H1 (cell line): ENCODE data around the gene ZC3H18. TPM values are rescaled to one million over a fixed set of nuclear protein-coding genes. Genes with fewer than 3 reads are reported as not detected.

ENCODE experiments used
- CTCF ChIA-PET: fragments of 300-600 bp; sonication (Branson Sonifier 250); formaldehyde crosslinking; loops from one replicate; lab custom pipeline; 2021; ENCODE audit not compliant: partially characterized antibody; lab: Charles Lee
- POLR2A ChIA-PET: fragments of 300-600 bp; sonication (Branson Sonifier 250); formaldehyde crosslinking; loops from one replicate; lab custom pipeline; 2021; ENCODE audit warnings: inconsistent platforms; ENCODE audit not compliant: partially characterized antibody; lab: Charles Lee
- DNase-seq, 2 experiments: peaks; one replicate each; pipeline versions ENCODE4 v3.0.0 to v3.0.0-alpha.2; 2010 to 2022; ENCODE audit warnings: low spot score in 2 of 2, low read depth in 1 of 2, mixed read lengths in 1 of 2
- FAIRE-seq: peaks from 2 replicates; lab custom pipeline; 2011; peaks lifted over from hg19 to GRCh38; lab: Jason Lieb, UNC
- H2AFZ ChIP-seq: 2 replicates; pipeline ENCODE4 v1.8.1; 2012; ENCODE audit warnings: low read length, inconsistent platforms
- H2AK5ac ChIP-seq: 2 replicates; pipeline ENCODE4 v1.6.1; 2013; ENCODE audit warnings: low read depth, low read length
- H2BK120ac ChIP-seq: replicated peaks from 2 replicates; pipeline ENCODE3; 2013; ENCODE audit warnings: low read depth, low read length, inconsistent platforms
- H2BK12ac ChIP-seq: 2 replicates; pipeline ENCODE4 v1.6.1; 2013; ENCODE audit warnings: low read depth, low read length
- H2BK15ac ChIP-seq: 2 replicates; pipeline ENCODE4 v1.6.1; 2013; ENCODE audit warnings: low read length
- H2BK20ac ChIP-seq: 2 replicates; pipeline ENCODE4 v1.6.1; 2013; ENCODE audit warnings: low read length
- H2BK5ac ChIP-seq: 2 replicates; pipeline ENCODE4 v1.6.1; 2013; ENCODE audit warnings: low read depth, low read length
- H3K14ac ChIP-seq: 2 replicates; pipeline ENCODE4 v1.6.1; 2013; ENCODE audit warnings: inconsistent platforms; ENCODE audit not compliant: insufficient read length
- H3K18ac ChIP-seq: 2 replicates; pipeline ENCODE4 v1.6.1; 2013; ENCODE audit warnings: low read length; ENCODE audit errors: extremely low read depth
- H3K23ac ChIP-seq: 2 replicates; pipeline ENCODE4 v1.6.1; 2013; ENCODE audit warnings: inconsistent platforms; ENCODE audit not compliant: insufficient read length
- H3K23me2 ChIP-seq: 2 replicates; pipeline ENCODE4 v1.6.1; 2013; ENCODE audit warnings: low read depth, low read length
- H3K27ac ChIP-seq: 2 replicates; pipeline ENCODE4 v1.6.1; 2011; ENCODE audit warnings: low read depth, low read length, inconsistent platforms
- H3K27me3 ChIP-seq, 4 experiments: replicated peaks in 1 of 4; 1 replicate in 1 of 4; 2 replicates in 3 of 4; pipeline versions ENCODE4 v1.6.1 to v1.8.1; 2011 to 2013; ENCODE audit warnings: low read length in 3 of 4, mild to moderate bottlenecking in 3 of 4, inconsistent platforms in 2 of 4, mixed read lengths in 2 of 4, moderate library complexity in 1 of 4; ENCODE audit not compliant: control insufficient read depth in 3 of 4, insufficient read depth in 3 of 4; ENCODE audit errors: extremely low read depth in 1 of 4
- H3K36me3 ChIP-seq, 4 experiments: 2 replicates each; pipeline versions ENCODE4 v1.6.1 to v1.8.1; 2011 to 2013; ENCODE audit warnings: mild to moderate bottlenecking in 4 of 4, low read length in 3 of 4, moderate library complexity in 2 of 4, control low read depth in 1 of 4, inconsistent platforms in 1 of 4; ENCODE audit not compliant: insufficient read depth in 4 of 4, control insufficient read depth in 2 of 4
- H3K4ac ChIP-seq: replicated peaks from 2 replicates; pipeline ENCODE3; 2013; ENCODE audit warnings: low read length, low read depth, mixed read lengths, inconsistent platforms; ENCODE audit not compliant: insufficient read length
- H3K4me1 ChIP-seq, 4 experiments: replicated peaks in 1 of 4; 1 replicate in 1 of 4; 2 replicates in 3 of 4; pipeline versions ENCODE4 v1.6.1 to v1.8.1; 2011 to 2013; ENCODE audit warnings: low read length in 3 of 4, inconsistent platforms in 2 of 4, mixed read lengths in 1 of 4; ENCODE audit not compliant: insufficient read depth in 4 of 4, control insufficient read depth in 3 of 4
- H3K4me2 ChIP-seq, 2 experiments: 2 replicates each; pipeline versions ENCODE4 v1.6.1 to v1.8.1; 2011 to 2013; ENCODE audit warnings: low read depth in 2 of 2, low read length in 2 of 2, control low read depth in 1 of 2, inconsistent platforms in 1 of 2, mild to moderate bottlenecking in 1 of 2; ENCODE audit not compliant: insufficient read depth in 1 of 2
- H3K4me3 ChIP-seq, 4 experiments: fragments of 200-600, 300-600 bp in 1 of 4; sonication (generic), shearing (Covaris generic), sonication (Bioruptor Twin) in 1 of 4; 2 replicates each; pipeline versions ENCODE4 v1.5.1 to v1.8.1; 2011 to 2016; ENCODE audit warnings: low read length in 4 of 4, low read depth in 3 of 4, control low read depth in 2 of 4, inconsistent platforms in 2 of 4, mild to moderate bottlenecking in 2 of 4, mixed read lengths in 1 of 4, moderate library complexity in 1 of 4; ENCODE audit not compliant: insufficient read depth in 2 of 4; ENCODE audit errors: extremely low read depth in 1 of 4
- H3K56ac ChIP-seq: replicated peaks from 2 replicates; pipeline ENCODE3; 2013; ENCODE audit warnings: low read depth, mild to moderate bottlenecking, mixed read lengths, low read length, inconsistent platforms; ENCODE audit not compliant: insufficient read length
- H3K79me1 ChIP-seq: 2 replicates; pipeline ENCODE4 v1.6.1; 2013; ENCODE audit warnings: low read depth, low read length, control low read depth
- H3K79me2 ChIP-seq, 2 experiments: 2 replicates each; pipeline versions ENCODE4 v1.6.1 to v1.8.1; 2012 to 2013; ENCODE audit warnings: low read length in 2 of 2, mild to moderate bottlenecking in 2 of 2, inconsistent platforms in 1 of 2; ENCODE audit not compliant: insufficient read depth in 2 of 2, control insufficient read depth in 1 of 2
- H3K9ac ChIP-seq, 4 experiments: replicated peaks in 1 of 4; 1 replicate in 1 of 4; 2 replicates in 3 of 4; pipeline versions ENCODE4 v1.6.1 to v1.8.1; 2011 to 2013; ENCODE audit warnings: low read depth in 3 of 4, low read length in 3 of 4, control low read depth in 2 of 4, mild to moderate bottlenecking in 2 of 4, moderate library complexity in 2 of 4, inconsistent platforms in 1 of 4; ENCODE audit errors: extremely low read depth in 1 of 4
- H3K9me3 ChIP-seq, 2 experiments: 2 replicates each; pipeline versions ENCODE4 v1.6.1 to v1.8.1; 2012 to 2013; ENCODE audit warnings: mild to moderate bottlenecking in 2 of 2, moderate library complexity in 2 of 2, control low read depth in 1 of 2, inconsistent platforms in 1 of 2, low read depth in 1 of 2, low read length in 1 of 2, mixed read lengths in 1 of 2; ENCODE audit not compliant: insufficient read depth in 2 of 2
- H4K20me1 ChIP-seq, 2 experiments: replicated peaks in 1 of 2; 2 replicates each; pipeline versions ENCODE3 to v1.8.1; 2011 to 2013; ENCODE audit warnings: inconsistent platforms in 2 of 2, low read length in 2 of 2, mild to moderate bottlenecking in 1 of 2; ENCODE audit not compliant: insufficient read depth in 2 of 2, control insufficient read depth in 1 of 2
- H4K5ac ChIP-seq: 2 replicates; pipeline ENCODE4 v1.6.1; 2013; ENCODE audit warnings: low read length, low read depth, mixed read lengths, inconsistent platforms; ENCODE audit not compliant: insufficient read length
- H4K8ac ChIP-seq: 2 replicates; pipeline ENCODE4 v1.8.0; 2013; ENCODE audit warnings: mild to moderate bottlenecking, moderate library complexity, low read length, inconsistent platforms; ENCODE audit not compliant: insufficient read depth; ENCODE audit errors: extremely low read depth
- H4K91ac ChIP-seq: replicated peaks from 2 replicates; pipeline ENCODE3; 2013; ENCODE audit warnings: low read length, mixed read lengths, inconsistent platforms; ENCODE audit not compliant: insufficient read length
- BCL11A ChIP-seq, 2 experiments: IDR thresholded peaks; one replicate each; pipeline ENCODE4 v1.6.1; 2011; ENCODE audit warnings: low read depth in 2 of 2, low read length in 2 of 2, mild to moderate bottlenecking in 2 of 2
- CHD1 ChIP-seq: IDR thresholded peaks from 2 replicates; pipeline ENCODE4 v1.6.1; 2012; ENCODE audit warnings: low read depth, low read length, improper control_type of control experiment
- EZH2 ChIP-seq: fragments of 200-600 bp; sonication (generic); IDR thresholded peaks from 2 replicates; pipeline ENCODE4 v1.7.1; 2012; ENCODE audit warnings: low read depth, mild to moderate bottlenecking, moderate library complexity, low read length, inconsistent platforms; ENCODE audit not compliant: severe bottlenecking
- HDAC6 ChIP-seq: IDR thresholded peaks from one replicate; pipeline ENCODE4 v1.7.1; 2012; ENCODE audit warnings: low read depth, mild to moderate bottlenecking, inconsistent platforms, low read length, moderate library complexity
- MAX ChIP-seq: IDR thresholded peaks from 2 replicates; pipeline ENCODE4 v1.6.1; 2012; ENCODE audit warnings: inconsistent platforms
- NRF1 ChIP-seq: IDR thresholded peaks from 2 replicates; pipeline ENCODE4 v1.6.1; 2011; ENCODE audit warnings: mild to moderate bottlenecking, low read depth, low read length, improper control_type of control experiment
- POU5F1 ChIP-seq: IDR thresholded peaks from 2 replicates; pipeline ENCODE4 v1.6.1; 2011; ENCODE audit warnings: low read depth, mild to moderate bottlenecking, low read length, moderate library complexity
- RFX5 ChIP-seq: IDR thresholded peaks from 2 replicates; pipeline ENCODE4 v1.6.1; 2011; ENCODE audit warnings: low read depth, low read length, improper control_type of control experiment, borderline replicate concordance
- RXRA ChIP-seq: IDR thresholded peaks from 2 replicates; pipeline ENCODE4 v1.6.1; 2011; ENCODE audit warnings: low read depth, mild to moderate bottlenecking, low read length, moderate library complexity; ENCODE audit not compliant: insufficient read depth
- SIN3A ChIP-seq, 2 experiments: IDR thresholded peaks in 1 of 2; conservative IDR thresholded peaks in 1 of 2; 2 replicates each; pipeline ENCODE4 v1.6.1; 2011 to 2012; ENCODE audit warnings: low read length in 2 of 2, improper control_type of control experiment in 1 of 2, low read depth in 1 of 2, mild to moderate bottlenecking in 1 of 2
- SP1 ChIP-seq: IDR thresholded peaks from 2 replicates; pipeline ENCODE4 v1.6.1; 2011; ENCODE audit warnings: low read depth, low read length
- TCF12 ChIP-seq: IDR thresholded peaks from 2 replicates; pipeline ENCODE4 v1.6.1; 2011; ENCODE audit warnings: low read depth, mild to moderate bottlenecking, low read length
- WGBS, 2 experiments: shearing (Covaris generic) in 1 of 2; methylation state at CpG; one replicate each; pipeline versions ENCODE4 v1.1.6 to v1.1.7; 2013 to 2015; ENCODE audit warnings: low lambda C conversion rate in 2 of 2, mixed read lengths in 2 of 2, inconsistent platforms in 1 of 2, low coverage in 1 of 2, missing lambda C conversion rate in 1 of 2; ENCODE audit not compliant: insufficient replicate concordance in 2 of 2, insufficient coverage in 1 of 2, insufficient read length in 1 of 2; ENCODE audit errors: extremely low coverage in 1 of 2, missing lambda C conversion rate in 1 of 2; 5-methylcytosine and 5-hydroxymethylcytosine counted together
- polyA plus RNA-seq, 7 experiments: library from polyadenylated mRNA; depleted of rRNA in 3 of 7; stranded (reverse) in 5 of 7; unstranded in 2 of 7; fragments of >200 nt in 5 of 7; fragments of 200-250 nt in 2 of 7; gene quantifications; 1 replicate in 5 of 7; 2 replicates in 1 of 7; 4 replicates in 1 of 7; pipeline versions ENCODE4 v1.2.1 to v1.2.3, GENCODE V29; 2011 to 2013; ENCODE audit warnings: missing spikeins in 2 of 7, mixed read lengths in 2 of 7
- total RNA-seq: library from RNA; stranded (reverse); fragmentation: NEBNext Ultra II Directional; extraction: Animal tissue kit (Norgen Biotek cat#: 25700); gene quantifications from 2 replicates; pipeline ENCODE4 v1.2.1, GENCODE V29; 2021

ZC3H18 gene
- total and polyA plus RNA-seq, 2 of the 8 experiments (the other 6 are each of a cell fraction or from before 2014, with no cell fraction given), result 12.1 to 73.2 TPM

GRCh38 chr16:88535191-88535856 is 34.9 kb upstream of the ZC3H18 start:
- ChIA-PET CTCF (interaction anchor here (0.8 to 1.8 kb wide), 9 partner anchors 17 to 98 kb away, joined by 3 to 12 read pairs (median 4); no protein-coding TSS in a partner anchor), POLR2A (interaction anchor here (0.6 to 2.6 kb wide), 5 partner anchors 11 to 161 kb away, joined by 4 to 8 read pairs (median 5); no protein-coding TSS in a partner anchor)
- Histone ChIP-seq H2BK12ac (no peak overlapping the region), H3K4ac (no peak overlapping the region), H3K4me1 (peaks cover 0 to 21% (median 8%) of the 10 kb centered on the region in 4 experiments; a peak in 6 of 7 replicates), H3K9me3 (no peaks in the 10 kb centered on the region), H2BK120ac (no peak overlapping the region), H2BK20ac (no peak overlapping the region), H2AFZ (no peak overlapping the region), H2BK15ac (no peak overlapping the region), H3K23ac (no peak overlapping the region), H4K91ac (no peak overlapping the region), H3K14ac (no peak overlapping the region), H3K56ac (no peak overlapping the region), H3K9ac (peak overlapping the region in 1 of 4 experiments; percentile 36; a peak in 2 of 7 replicates), H3K4me3 (peak overlapping the region in 3 of 4 experiments; percentile 26 to 66 (median 34); a peak in 3 of 8 replicates), H3K18ac (no peak overlapping the region), H3K79me2 (no peaks in the 10 kb centered on the region), H3K23me2 (peaks cover 10% of the 10 kb centered on the region; the same call in 1 of the 2 replicates), H3K27me3 (no peaks in the 10 kb centered on the region; a peak in 3 of 7 replicates), H2AK5ac (no peak overlapping the region), H4K20me1 (peaks cover 0 to 13% of the 10 kb centered on the region in 2 experiments), H4K5ac (peak overlapping the region; percentile 27), H3K4me2 (peak overlapping the region; percentile 30 to 80), H3K36me3 (no peaks in the 10 kb centered on the region; a peak in 1 of 8 replicates), H3K79me1 (0 out of 2 replicates have a peak, but pooled peaks cover 4% of the 10 kb centered on the region), H2BK5ac (no peak overlapping the region), H4K8ac (peak overlapping the region; percentile 21; the same call in 1 of the 2 replicates), H3K27ac (no peak overlapping the region)
- no peak for DNase-seq
- FAIRE-seq, result no peak
- WGBS, 2 experiments, result 81% methylated on average over 17 of the region's 22 CpGs; no CpG with 5 or more reads in 1 of the 2 experiments
- TF ChIP-seq NRF1, result no peak
- no peak for TF ChIP-seq EZH2
- no peak for TF ChIP-seq RXRA
- TF ChIP-seq SIN3A (conservative IDR thresholded peaks at IDR 0.05 in 1 of 2, IDR thresholded peaks at IDR 0.05 in 1 of 2; ENCODE audit: low read depth in 1 of 2, low read length in 2 of 2), result no peak
- TF ChIP-seq CHD1, result no peak
- no peak for TF ChIP-seq TCF12
- TF ChIP-seq POU5F1, result no peak
- no peak for TF ChIP-seq SP1
- TF ChIP-seq BCL11A (IDR thresholded peaks at IDR 0.05; ENCODE audit: low read depth in 2 of 2, low read length in 2 of 2), result no peak
- TF ChIP-seq HDAC6, result no peak
- no peak for TF ChIP-seq RFX5
- TF ChIP-seq MAX, result no peak
